GM18909 (cell line): ENCODE data around the gene CDC14B.

ENCODE experiments used
- ATAC-seq: cut with Tn5 transposase; IDR thresholded peaks from one replicate; pipeline ENCODE4 v1.9.1; 2021; ENCODE audit warnings: mild to moderate bottlenecking; ENCODE audit not compliant: unreplicated experiment, poor library complexity

The CDC14B gene

DNA sequence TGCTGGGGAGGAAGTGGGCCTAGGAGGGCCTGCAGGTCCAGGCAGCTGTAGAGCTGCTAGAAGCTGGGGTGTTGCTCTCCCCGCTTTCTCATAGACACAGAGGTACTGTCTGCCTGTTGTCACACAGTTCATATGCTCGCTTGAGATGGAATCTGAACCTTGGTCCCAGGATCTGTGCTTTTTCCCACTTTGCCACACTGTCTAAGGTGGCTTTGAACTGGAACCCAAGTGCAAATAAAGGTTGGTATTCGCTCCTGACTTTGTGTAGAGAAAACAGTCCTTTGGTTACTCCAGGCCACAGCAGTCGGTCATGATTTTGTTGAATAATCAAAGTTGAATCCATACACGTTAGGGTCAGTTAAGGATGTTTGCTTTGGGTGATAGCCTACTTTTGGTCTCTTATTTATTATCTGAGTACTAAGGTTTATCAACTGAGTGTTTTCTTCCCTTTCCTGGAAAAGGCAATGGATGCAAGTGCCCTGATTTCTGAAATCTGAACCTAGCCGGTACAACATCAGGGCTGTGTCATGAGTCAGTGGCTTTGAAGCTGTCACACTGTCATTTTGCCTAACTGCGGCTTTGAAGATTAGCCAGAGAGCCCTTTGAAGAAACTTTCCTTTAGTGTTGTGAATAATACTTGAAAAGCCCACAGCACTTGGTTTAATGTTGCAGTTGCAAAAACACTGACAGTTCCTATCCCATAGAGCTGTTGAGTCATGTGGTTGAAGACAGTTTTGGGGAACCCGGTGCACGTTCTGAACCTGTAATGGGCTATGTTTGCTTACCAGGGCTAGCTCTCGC is 128.4 kb downstream of the CDC14B start:
- ATAC-seq: no peak

DNA sequence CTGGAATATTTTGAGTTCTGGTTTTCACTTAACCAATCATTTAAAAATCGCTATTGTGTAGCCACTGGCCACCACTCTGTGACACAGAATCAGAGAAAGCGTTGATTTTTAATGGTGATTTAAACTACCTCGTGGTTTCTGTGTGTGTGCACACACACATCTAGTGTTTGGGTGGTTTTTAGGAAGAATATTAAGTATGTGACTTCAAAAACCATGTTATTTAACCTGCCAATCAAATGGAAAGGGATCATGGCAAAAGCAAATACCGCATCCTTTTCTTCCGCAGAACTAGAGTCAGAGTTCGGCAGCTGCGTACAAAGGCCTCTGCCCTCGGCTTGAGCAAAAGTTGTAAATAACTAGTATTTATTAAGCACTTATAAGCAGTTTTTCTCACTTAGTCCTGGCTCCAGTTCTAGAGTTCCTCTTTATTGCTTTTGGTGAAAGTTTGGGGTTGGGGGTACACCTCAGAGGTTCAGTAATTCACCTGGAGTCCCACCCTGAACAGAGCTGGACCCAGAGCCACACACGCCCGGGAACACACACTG is 129.0 kb downstream of the CDC14B start:
- no peak for ATAC-seq

DNA sequence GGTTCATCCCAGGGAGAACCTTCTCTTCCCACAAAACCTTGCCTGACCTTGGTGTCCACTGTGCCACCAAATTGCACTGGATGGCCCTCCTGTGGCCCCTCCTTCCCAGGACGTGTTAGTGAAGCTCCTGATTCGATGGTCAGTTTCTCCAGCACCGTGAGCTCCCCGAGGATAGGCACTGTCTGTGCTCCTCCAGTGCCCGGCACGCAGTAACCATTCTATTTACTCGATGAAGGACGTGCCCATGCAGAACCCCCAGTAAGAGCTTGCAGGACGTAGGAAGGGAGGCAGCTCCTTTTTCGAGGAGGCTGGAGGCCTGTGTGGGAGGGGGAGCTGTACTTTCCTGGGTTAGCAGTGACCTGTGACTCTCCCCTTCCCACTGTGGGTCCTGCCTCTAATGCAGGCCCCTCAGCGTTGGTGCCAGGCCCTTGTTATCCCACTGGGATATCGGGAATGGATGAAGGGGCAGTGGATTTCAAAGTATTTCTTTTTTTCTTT is 130.1 kb downstream of the CDC14B start:
- ATAC-seq: no peak

DNA sequence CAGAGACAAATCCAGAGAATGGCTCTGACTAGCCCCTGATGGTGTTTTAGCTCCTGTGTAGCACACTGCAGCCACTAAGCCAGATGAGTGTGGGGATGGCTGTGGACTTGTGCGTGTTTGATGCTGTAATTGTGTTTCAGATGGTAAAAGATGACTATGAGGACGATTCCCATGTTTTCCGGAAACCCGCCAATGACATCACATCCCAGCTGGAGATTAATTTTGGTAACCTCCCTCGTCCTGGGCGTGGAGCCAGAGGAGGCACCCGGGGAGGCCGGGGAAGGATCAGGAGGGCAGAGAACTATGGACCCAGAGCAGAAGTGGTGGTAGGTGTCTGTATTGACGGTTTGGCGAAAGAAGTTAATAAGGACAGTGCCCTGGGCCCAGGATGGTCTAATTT is 131.7 kb downstream of the CDC14B start:
- ATAC-seq: no peak

DNA sequence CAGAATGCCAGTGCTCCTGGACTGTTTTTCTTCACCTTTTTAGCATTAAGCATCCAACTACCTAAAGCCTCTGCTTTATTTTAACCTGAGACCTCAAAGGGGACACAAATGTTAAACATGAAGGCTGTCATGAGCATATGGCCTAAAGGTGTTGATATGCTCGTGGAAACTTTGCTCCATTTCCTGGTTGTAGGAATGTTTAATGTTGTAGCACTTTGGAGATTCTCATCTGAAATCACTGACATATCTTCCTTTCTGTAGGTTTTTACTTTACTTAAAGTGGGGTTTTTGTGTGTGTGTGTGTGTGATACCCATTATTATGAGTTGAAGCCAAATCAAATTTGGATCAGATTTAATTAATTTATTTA is 132.6 kb downstream of the CDC14B start:
- ATAC-seq: no peak

DNA sequence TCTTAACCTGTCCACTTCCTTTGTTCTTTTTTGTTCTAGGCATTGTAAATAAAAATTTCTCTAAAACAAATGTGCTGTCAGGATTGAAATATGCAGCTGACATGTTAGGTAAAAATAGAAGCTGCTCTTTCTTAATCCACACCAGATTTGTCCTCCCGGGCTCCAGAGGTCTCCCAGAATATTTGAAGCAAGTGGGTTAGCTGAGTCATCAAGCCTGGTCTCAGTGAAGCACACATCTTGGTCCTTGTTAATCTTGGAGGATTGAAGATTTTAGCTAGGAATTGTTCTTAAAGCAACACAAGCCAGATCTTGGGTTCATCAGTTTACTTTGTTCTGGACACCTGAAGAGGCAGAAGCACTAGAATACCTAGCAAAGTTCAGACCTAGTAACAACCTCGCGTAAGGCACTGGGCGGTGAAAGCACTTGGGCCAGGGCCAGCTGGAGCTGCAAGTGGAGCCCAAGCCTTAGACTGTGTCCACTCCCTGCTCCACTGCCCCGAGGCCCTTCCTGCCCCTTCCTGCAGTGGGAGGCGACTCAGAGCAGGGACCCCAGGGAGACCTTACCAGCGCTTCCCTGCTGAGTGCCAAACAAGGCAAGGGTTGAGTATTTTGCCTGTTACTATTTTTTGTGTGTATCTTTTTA is 133.1 kb downstream of the CDC14B start:
- no peak for ATAC-seq

DNA sequence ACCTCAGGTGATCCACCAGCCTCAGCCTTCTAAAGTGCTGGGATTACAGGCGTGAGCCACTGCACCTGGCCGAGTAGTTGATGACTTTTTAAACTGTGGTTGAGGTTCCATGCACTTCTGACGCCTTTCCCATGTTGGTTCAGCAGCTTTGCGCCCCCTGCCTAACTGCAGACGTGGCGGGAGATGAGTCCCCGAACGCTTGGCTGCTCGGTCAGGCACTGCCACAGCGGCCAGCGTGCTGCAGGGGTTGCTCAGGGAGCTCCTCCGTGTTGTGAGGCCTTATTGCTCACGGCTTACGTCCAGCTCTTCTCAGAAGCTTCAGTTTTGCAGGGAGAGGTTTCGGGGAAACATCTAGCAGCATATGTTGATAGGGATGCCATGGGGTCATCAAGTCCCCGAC is 134.4 kb downstream of the CDC14B start:
- ATAC-seq: no peak

DNA sequence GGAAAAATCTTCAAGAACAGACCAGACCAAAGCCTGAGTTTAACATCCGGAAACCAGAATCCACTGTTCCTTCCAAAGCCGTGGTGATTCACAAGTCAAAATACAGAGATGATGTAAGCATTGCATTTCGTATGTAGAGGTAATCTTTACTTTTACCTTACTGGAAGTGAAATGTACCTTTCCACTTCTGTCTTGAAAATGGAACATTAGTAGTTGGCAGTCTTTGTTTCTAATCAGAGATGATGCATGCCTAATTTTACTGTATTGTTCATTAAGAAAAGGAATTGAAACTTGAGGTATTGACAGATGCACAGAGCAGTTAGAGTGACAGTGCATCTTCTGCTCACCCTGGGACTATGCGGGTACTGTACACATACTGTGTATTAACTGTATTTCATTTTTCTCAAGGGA is 135.1 kb downstream of the CDC14B start:
- ATAC-seq: peak; percentile 93

DNA sequence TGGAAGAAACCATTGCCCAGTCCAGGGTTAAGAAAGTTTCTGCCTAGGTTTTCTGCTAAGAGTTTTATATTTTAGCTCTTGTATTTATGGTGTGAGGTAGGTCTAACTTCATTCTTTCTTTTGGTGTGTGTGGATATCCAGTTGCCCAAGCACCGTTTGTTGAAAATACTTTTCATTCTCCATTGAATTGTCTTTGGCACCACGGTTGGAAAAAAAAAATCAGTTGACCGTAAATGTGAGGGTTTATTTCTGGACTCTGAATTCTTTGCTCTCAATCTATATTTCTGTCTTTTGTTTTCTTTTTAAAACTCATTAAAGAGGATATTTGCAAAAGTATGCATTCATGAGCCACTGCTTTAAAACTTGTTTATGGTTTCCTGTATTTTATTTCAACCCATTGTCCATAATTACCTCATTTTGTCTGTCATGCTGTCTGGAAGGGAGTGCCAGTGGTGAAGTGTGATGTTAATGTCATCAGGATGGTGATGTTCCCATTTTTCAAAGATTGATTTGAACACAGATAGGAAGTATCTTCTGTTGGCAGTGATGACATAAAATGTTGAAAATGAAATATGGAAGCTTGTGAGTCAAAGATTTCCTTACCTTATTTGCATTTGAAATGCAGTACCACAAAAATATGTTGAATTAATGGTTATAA is 135.8 kb downstream of the CDC14B start:
- no peak for ATAC-seq

DNA sequence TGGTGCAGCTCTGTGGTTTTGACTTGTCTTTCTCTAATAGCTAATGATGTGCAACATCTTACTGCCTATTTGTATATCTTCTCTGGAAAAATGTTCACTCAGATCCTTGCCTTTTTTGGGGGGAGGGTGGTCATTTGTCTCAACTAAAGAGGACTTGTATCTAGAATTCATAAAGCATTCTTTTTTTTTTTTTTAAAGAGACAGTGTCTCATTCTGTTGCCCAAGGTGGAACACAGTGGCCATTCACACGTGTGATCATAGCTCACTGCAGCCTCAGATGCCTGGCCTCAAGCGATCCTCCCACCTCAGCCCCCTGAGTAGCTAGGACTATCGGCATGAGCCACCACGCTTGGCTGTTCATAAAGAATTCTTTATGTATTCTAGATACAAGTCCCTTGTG is 136.4 kb downstream of the CDC14B start:
- ATAC-seq: no peak

DNA sequence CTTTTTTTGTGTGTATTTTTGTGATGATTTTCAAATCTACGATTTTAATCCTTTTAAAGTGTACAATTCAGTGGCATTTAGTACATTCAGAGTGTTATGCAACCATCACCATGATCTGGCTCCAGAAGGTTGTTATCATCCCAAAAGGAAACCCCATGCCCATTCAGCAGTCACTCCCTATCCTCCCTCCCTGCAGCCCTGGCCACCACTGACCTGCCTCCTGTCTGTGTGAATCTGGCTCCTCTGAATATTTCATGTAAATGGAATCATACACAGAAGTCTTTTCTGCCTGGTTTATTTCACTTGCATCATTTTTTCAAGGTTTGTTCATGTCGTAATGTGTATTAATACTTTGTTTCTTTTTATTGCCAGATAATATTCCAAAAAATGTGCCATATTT is 137.2 kb downstream of the CDC14B start:
- no peak for ATAC-seq

DNA sequence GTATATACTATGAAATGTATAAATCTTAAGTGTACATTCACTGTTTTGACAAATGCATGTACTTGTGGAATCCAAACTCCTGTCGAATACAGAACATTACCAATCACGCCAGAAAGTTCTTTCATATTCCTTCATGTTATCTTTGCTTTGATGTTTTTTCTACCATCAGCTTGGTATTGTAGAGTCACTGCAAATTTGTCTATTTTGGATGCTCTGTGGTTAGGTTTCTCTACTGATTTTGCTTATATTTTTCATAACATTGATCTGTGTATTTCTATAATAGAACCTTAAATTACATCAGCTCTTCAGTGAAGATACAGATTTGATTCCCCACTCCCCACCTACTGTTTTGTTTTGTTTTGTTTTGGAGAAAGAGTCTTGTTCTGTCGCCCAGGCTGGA is 138.9 kb downstream of the CDC14B start:
- ATAC-seq: no peak

DNA sequence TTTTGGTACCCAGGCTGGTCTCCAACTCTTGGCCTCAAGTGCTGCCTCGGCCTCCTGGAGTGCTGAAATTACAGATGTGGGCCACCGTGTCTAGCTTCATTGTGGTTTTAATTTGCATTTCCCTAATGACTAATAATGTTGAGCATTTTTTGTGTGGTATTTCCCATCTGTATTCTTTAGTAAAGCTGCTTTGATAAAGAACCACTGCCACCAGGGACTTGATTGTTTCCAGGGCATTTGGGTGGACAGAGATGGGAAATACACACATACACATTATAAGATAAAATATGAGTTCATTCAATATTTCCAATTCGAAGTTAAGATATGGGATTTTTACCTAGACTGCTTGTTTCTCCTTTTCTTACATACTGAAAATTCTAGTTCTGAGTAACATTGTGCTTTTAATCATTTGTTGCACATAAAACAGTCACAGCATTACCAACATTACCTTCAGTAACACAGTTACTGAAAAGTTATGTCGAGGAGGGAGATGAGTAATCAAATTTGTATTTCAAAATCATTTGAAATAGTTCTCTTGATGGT is 140.7 kb downstream of the CDC14B start:
- peak; percentile 80 for ATAC-seq

DNA sequence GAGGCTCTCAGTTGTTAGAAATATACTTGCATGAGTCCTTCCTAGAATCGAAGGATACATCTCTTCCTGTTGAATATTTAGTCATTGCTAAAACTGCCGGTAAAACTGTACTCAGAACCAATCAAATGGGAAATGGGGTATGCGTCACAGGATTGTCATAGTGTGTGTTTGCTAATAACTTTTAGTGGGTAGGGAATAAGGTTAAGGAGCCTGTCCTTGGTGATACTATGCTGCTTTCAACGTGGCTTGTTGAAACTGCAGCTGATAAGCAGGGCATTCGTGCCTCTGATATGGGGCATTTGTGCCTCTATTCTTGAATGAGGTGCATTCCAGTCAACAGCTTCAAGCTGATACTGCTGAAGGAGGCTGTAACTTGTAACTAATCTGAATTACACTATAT is 143.1 kb downstream of the CDC14B start:
- no peak for ATAC-seq

DNA sequence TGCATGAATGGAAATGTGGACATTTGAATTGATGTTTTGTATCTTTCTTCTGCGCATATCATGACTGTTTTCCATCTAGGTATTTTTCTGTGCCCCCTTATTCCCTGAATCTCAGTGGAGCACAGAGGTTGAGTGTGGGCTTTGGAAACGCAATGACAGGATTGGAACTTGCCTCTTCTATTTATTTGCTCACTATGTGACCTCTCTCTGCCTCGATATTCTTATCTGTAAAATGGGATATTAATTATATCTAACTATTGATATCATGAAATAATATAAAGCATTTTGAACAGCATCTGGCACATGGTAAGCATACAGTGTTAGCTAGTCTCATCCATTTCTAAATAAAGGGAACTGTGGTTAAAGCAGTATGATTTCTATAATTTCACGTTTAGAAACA is 143.6 kb downstream of the CDC14B start:
- no peak for ATAC-seq

DNA sequence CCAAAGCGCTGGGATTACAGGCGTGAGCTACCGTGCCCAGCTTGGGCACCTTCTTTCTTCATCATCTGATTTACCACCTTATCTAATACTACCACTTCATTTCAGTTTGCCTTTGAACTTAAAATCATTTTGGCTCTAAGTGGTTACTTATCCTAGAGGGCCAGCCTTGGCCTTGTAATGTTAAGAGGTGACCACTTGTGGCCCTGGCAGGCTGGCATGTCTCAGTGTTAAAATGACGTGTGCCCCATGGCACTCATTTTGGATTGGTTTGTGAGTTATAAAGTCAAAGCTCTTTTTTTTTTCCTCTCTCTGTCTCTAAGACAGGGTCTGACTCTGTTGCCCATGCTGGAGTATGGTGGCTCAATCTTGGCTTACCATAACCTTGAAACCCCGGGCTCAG is 151.9 kb downstream of the CDC14B start:
- no peak for ATAC-seq

DNA sequence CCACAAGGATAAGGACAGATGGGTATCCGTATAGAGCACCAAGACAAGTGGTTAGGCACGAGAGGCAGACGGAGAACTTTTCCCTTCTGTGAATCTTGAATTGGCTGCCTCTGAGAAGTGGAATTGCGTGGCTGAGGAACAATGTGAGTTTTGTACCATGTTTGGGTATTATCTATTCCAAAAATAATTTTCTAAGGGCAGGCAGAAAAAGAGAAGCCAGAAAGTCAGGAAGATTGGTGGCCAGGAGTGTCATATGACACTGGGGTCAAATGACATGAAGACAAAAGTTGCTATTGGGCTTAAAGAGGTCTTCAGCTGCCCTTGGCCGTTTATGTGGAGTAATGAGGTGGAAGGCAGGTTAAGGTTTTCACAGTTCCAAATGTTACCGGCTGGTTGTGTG is 155.2 kb downstream of the CDC14B start:
- no peak for ATAC-seq

DNA sequence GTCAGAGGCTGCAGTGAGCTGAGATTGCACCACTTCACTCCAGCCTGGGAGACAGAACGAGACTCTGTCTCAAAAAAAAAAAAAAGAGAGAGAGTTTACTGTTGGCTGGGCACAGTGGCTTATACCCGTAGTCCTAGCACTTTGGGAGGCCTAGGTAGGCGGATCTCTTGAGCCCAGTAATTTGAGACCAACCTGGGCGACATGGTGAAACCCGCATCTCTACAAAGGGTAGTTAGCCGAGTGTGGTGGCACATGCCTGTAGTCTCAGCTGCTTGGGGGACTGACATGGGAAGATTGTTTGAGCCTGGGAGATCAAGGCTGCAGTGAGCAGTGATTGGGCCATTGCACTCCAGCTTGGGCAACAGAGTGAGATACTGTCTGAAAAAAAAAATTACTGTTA is 157.1 kb downstream of the CDC14B start:
- ATAC-seq: no peak

DNA sequence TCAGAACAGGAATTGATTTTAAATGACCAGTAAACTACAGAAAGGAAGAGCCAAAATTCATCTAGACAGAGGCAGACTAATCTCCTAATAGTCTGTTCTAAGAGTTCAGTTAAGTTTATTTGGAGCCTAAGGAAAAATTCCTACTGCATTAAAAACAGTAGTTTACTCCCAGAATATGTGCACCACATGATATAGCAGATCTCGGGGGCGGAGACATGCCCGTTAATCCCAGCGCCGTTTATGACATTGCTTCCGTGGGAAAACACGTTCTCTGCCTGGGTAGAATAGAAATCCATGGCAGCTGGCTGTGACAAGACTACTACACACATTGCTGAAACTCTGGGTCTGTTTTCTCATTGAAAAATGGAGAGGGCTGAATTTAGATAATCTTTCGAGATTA is 158.3 kb downstream of the CDC14B start:
- no peak for ATAC-seq

DNA sequence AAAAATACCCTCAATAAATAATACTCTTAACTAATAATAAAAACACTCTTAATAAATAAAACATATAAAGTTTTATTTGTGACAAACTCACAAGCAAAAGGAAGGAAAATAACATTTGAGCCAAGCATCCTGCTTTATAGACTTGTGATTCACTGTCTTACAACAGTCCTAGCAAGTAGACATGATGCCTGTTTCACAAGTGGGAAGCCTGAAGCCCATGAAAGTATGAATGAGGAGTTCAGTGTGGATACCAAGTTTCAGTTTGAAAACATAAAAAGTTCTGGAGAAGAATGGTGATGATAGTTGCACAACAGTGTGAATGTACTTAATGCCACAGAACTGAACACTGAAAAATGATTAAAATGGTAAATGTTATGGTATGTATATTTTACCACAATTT is 158.8 kb downstream of the CDC14B start:
- no peak for ATAC-seq

DNA sequence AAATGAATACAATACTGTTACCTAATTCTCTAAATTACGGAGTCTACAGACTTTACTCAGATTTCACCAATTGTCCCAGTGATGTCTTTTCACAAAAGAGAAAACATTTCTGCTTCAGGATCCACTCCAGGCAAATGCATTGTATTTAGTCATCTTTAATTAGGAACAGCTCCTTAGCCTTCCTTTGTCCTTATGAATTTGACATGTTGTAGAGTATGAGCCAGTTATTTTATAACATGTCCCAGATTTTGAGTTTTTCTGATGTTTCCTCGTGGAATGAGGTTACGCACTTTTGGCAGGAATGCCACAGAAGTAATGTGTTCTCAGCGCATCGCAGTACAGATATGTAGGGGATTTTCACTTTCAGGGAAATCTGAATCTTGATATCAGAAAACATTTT is 159.2 kb downstream of the CDC14B start:
- ATAC-seq: no peak
